SJSA1 (cell line): ENCODE results near the gene ACOT11. TPM values are rescaled to one million over a fixed set of nuclear protein-coding genes. Genes with fewer than 3 reads are reported as not detected.
"Not testable (repeated sequence)": the region's sequence is repeated elsewhere in the genome, so short reads cannot be mapped to it uniquely, and the experiment has no call there.

Experiments
- DNase-seq, 2 experiments: peaks; one replicate each; pipeline ENCODE4 v3.0.0-alpha.2; 2015 to 2020; ENCODE audit warnings: low spot score in 2 of 2, low read depth in 1 of 2
- H3K27ac ChIP-seq: fragments of 250-450 bp; sonication (Bioruptor Pico); 2 replicates; pipeline ENCODE4 v1.5.1; 2020; ENCODE audit warnings: mild to moderate bottlenecking, moderate library complexity
- H3K27me3 ChIP-seq: fragments of 250-450 bp; sonication (Bioruptor Pico); replicated peaks from 2 replicates; pipeline ENCODE4 v1.5.1; 2020; ENCODE audit warnings: mild to moderate bottlenecking, moderate library complexity
- H3K36me3 ChIP-seq: fragments of 250-450 bp; sonication (Bioruptor Pico); 2 replicates; pipeline ENCODE4 v1.5.1; 2020; ENCODE audit warnings: mild to moderate bottlenecking
- H3K4me1 ChIP-seq: fragments of 250-450 bp; sonication (Bioruptor Pico); replicated peaks from 2 replicates; pipeline ENCODE4 v1.6.1; 2021; ENCODE audit warnings: mild to moderate bottlenecking
- H3K4me3 ChIP-seq: fragments of 250-450 bp; sonication (Bioruptor Pico); 2 replicates; pipeline ENCODE4 v1.5.1; 2020; ENCODE audit warnings: mild to moderate bottlenecking
- H3K9me3 ChIP-seq: fragments of 250-450 bp; sonication (Bioruptor Pico); replicated peaks from 2 replicates; pipeline ENCODE4 v1.5.1; 2020; ENCODE audit warnings: mild to moderate bottlenecking
- total RNA-seq: library from RNA; depleted of rRNA; stranded (reverse); fragments of >200 nt; shearing (Covaris generic); gene quantifications from 2 replicates; pipeline ENCODE4 v1.2.3, GENCODE V29; 2014

The ACOT11 gene
- total RNA-seq, 1 experiment from 2014 or later: 1.3 TPM

- no peaks in the 10 kb centered on the region for H3K27me3 ChIP-seq
- no peak overlapping the region for H3K27ac ChIP-seq
- no peaks in the 10 kb centered on the region for H3K9me3 ChIP-seq
- DNase-seq: no peak
- no peaks in the 10 kb centered on the region for H3K36me3 ChIP-seq
- H3K4me1 ChIP-seq: no peaks in the 10 kb centered on the region; the same call in 1 of the 2 replicates
- H3K4me3 ChIP-seq: no peak overlapping the region
Measured at GRCh38 chr1:54517496-54517895, 30.5 kb upstream of the ACOT11 start.

GRCh38 chr1:54518489-54518888 is 29.5 kb upstream of the ACOT11 start:
- no peak overlapping the region for H3K4me3 ChIP-seq
- no peak for DNase-seq
- no peak overlapping the region for H3K27ac ChIP-seq
- H3K4me1 ChIP-seq: no peaks in the 10 kb centered on the region; the same call in 1 of the 2 replicates
- no peaks in the 10 kb centered on the region for H3K27me3 ChIP-seq
- no peaks in the 10 kb centered on the region for H3K36me3 ChIP-seq
- no peaks in the 10 kb centered on the region for H3K9me3 ChIP-seq

GRCh38 chr1:54519709-54520108 is 28.3 kb upstream of the ACOT11 start:
- Histone ChIP-seq H3K27me3 (peaks cover 2% of the 10 kb centered on the region; the same call in 1 of the 2 replicates), H3K36me3 (no peaks in the 10 kb centered on the region), H3K4me1 (no peaks in the 10 kb centered on the region; the same call in 1 of the 2 replicates), H3K27ac (no peak overlapping the region), H3K4me3 (no peak overlapping the region), H3K9me3 (no peaks in the 10 kb centered on the region)
- no peak for DNase-seq

- no peak overlapping the region for H3K4me3 ChIP-seq
- peaks cover 2% of the 10 kb centered on the region; the same call in 1 of the 2 replicates for H3K27me3 ChIP-seq
- DNase-seq: no peak
- no peak overlapping the region for H3K27ac ChIP-seq
- H3K4me1 ChIP-seq: no peaks in the 10 kb centered on the region; the same call in 1 of the 2 replicates
- H3K9me3 ChIP-seq: no peaks in the 10 kb centered on the region
- H3K36me3 ChIP-seq: no peaks in the 10 kb centered on the region
Measured at GRCh38 chr1:54520631-54521321, 27.3 kb upstream of the ACOT11 start.

- H3K27ac ChIP-seq, H3K9me3 ChIP-seq, DNase-seq, H3K27me3 ChIP-seq, H3K4me3 ChIP-seq, H3K4me1 ChIP-seq, H3K36me3 ChIP-seq: not testable (repeated sequence)
Measured at GRCh38 chr1:54526565-54526964, 21.5 kb upstream of the ACOT11 start.

GRCh38 chr1:54528613-54529012 is 19.4 kb upstream of the ACOT11 start:
- H3K36me3 ChIP-seq: no peaks in the 10 kb centered on the region
- peaks cover 2% of the 10 kb centered on the region; the same call in 1 of the 2 replicates for H3K27me3 ChIP-seq
- no peaks in the 10 kb centered on the region for H3K4me1 ChIP-seq
- H3K27ac ChIP-seq: no peak overlapping the region
- DNase-seq: no peak
- H3K4me3 ChIP-seq: no peak overlapping the region
- H3K9me3 ChIP-seq: 0 out of 2 replicates have a peak, but pooled peaks cover 2% of the 10 kb centered on the region

- Histone ChIP-seq H3K4me3 (no peak overlapping the region), H3K9me3 (no peaks in the 10 kb centered on the region), H3K4me1 (no peaks in the 10 kb centered on the region), H3K27me3 (no peaks in the 10 kb centered on the region), H3K27ac (no peak overlapping the region), H3K36me3 (no peaks in the 10 kb centered on the region)
- no peak for DNase-seq
Measured at GRCh38 chr1:54532033-54532432, 16.0 kb upstream of the ACOT11 start.

GRCh38 chr1:54536656-54537055 is 11.4 kb upstream of the ACOT11 start:
- H3K4me3 ChIP-seq, H3K4me1 ChIP-seq, H3K27me3 ChIP-seq, H3K27ac ChIP-seq, H3K9me3 ChIP-seq, H3K36me3 ChIP-seq: not testable (repeated sequence)
- peak in 1 of 2 experiments; percentile 11 for DNase-seq

- DNase-seq: peak in 1 of 2 experiments; percentile 16
- peaks cover 13% of the 10 kb centered on the region for H3K4me1 ChIP-seq
- no peak overlapping the region for H3K4me3 ChIP-seq
- H3K27me3 ChIP-seq: no peaks in the 10 kb centered on the region
- H3K9me3 ChIP-seq: no peaks in the 10 kb centered on the region
- no peak overlapping the region for H3K27ac ChIP-seq
- H3K36me3 ChIP-seq: no peaks in the 10 kb centered on the region
Measured at GRCh38 chr1:54537611-54538010, 10.4 kb upstream of the ACOT11 start.

GRCh38 chr1:54538538-54538937 is 9.5 kb upstream of the ACOT11 start:
- H3K4me1 ChIP-seq: peaks cover 23% of the 10 kb centered on the region
- no peak overlapping the region for H3K27ac ChIP-seq
- H3K36me3 ChIP-seq: no peaks in the 10 kb centered on the region
- peak in 1 of 2 experiments; percentile 16 for DNase-seq
- no peak overlapping the region for H3K4me3 ChIP-seq
- no peaks in the 10 kb centered on the region for H3K9me3 ChIP-seq
- H3K27me3 ChIP-seq: no peaks in the 10 kb centered on the region

GRCh38 chr1:54540582-54541295 is 7.3 kb upstream of the ACOT11 start:
- no peaks in the 10 kb centered on the region for H3K36me3 ChIP-seq
- no peak overlapping the region for H3K4me3 ChIP-seq
- no peaks in the 10 kb centered on the region for H3K9me3 ChIP-seq
- H3K27me3 ChIP-seq: no peaks in the 10 kb centered on the region
- H3K4me1 ChIP-seq: peaks cover 31% of the 10 kb centered on the region
- no peak overlapping the region for H3K27ac ChIP-seq
- peak in 1 of 2 experiments; percentile 20 for DNase-seq

- Histone ChIP-seq H3K27ac (0 out of 2 replicates have a peak overlapping the region, but pooled peaks have one; percentile 21), H3K9me3 (no peaks in the 10 kb centered on the region), H3K27me3 (no peaks in the 10 kb centered on the region), H3K4me1 (peaks cover 31% of the 10 kb centered on the region), H3K4me3 (peak overlapping the region; percentile 37), H3K36me3 (no peaks in the 10 kb centered on the region)
- peak; percentile 65 to 76 for DNase-seq
Measured at GRCh38 chr1:54542120-54542961, 5.7 kb upstream of the ACOT11 start.

- DNase-seq: peak; percentile 10 to 40
- no peaks in the 10 kb centered on the region for H3K27me3 ChIP-seq
- H3K4me3 ChIP-seq: no peak overlapping the region; the same call in 1 of the 2 replicates
- H3K9me3 ChIP-seq: no peaks in the 10 kb centered on the region
- no peak overlapping the region for H3K27ac ChIP-seq
- no peaks in the 10 kb centered on the region for H3K36me3 ChIP-seq
- H3K4me1 ChIP-seq: peaks cover 31% of the 10 kb centered on the region
Measured at GRCh38 chr1:54542962-54543539, 5.0 kb upstream of the ACOT11 start.
